Effector memory CD4-positive, alpha-beta T cell (primary cell): Measurements from ENCODE around the gene TUBGCP4.
A peak's percentile ranks its signal among the peaks of the same experiment; 100 is the strongest.

Experiments used
- DNase-seq, 3 donors: peaks; one replicate each; pipeline ENCODE4 v3.0.0-alpha.2; 2020
- H3K27ac ChIP-seq: 2 replicates; pipeline ENCODE4 v1.7.0; 2013; ENCODE audit warnings: mild to moderate bottlenecking, low read length, moderate library complexity; ENCODE audit not compliant: insufficient read depth, poor library complexity, severe bottlenecking
- H3K27me3 ChIP-seq: replicated peaks from 2 replicates; pipeline ENCODE4 v1.7.0; 2013; ENCODE audit warnings: mild to moderate bottlenecking, low read length; ENCODE audit not compliant: insufficient read depth, control insufficient read depth, poor library complexity, severe bottlenecking
- H3K36me3 ChIP-seq: 2 replicates; pipeline ENCODE4 v1.7.0; 2013; ENCODE audit warnings: mild to moderate bottlenecking, low read length, moderate library complexity; ENCODE audit not compliant: control insufficient read depth, insufficient read depth
- H3K4me1 ChIP-seq: 2 replicates; pipeline ENCODE4 v1.7.0; 2013; ENCODE audit warnings: low read length, mild to moderate bottlenecking; ENCODE audit not compliant: control insufficient read depth, insufficient read depth, poor library complexity, severe bottlenecking
- H3K4me3 ChIP-seq: 2 replicates; pipeline ENCODE4 v1.7.0; 2013; ENCODE audit warnings: low read length, low read depth, mild to moderate bottlenecking; ENCODE audit not compliant: insufficient read depth, poor library complexity, severe bottlenecking
- H3K9me3 ChIP-seq: 2 replicates; pipeline ENCODE4 v1.7.0; 2013; ENCODE audit warnings: mild to moderate bottlenecking, low read length, moderate library complexity; ENCODE audit not compliant: control insufficient read depth
- total RNA-seq, 3 donors: gene quantifications; one replicate each; lab custom pipeline; 2026; lab: John Stamatoyannopoulos, UW

Gene TUBGCP4, protein sequence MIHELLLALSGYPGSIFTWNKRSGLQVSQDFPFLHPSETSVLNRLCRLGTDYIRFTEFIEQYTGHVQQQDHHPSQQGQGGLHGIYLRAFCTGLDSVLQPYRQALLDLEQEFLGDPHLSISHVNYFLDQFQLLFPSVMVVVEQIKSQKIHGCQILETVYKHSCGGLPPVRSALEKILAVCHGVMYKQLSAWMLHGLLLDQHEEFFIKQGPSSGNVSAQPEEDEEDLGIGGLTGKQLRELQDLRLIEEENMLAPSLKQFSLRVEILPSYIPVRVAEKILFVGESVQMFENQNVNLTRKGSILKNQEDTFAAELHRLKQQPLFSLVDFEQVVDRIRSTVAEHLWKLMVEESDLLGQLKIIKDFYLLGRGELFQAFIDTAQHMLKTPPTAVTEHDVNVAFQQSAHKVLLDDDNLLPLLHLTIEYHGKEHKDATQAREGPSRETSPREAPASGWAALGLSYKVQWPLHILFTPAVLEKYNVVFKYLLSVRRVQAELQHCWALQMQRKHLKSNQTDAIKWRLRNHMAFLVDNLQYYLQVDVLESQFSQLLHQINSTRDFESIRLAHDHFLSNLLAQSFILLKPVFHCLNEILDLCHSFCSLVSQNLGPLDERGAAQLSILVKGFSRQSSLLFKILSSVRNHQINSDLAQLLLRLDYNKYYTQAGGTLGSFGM
- 8.3 to 18.2 (median 15.7) reads per million in 3 donors for total RNA-seq

DNA sequence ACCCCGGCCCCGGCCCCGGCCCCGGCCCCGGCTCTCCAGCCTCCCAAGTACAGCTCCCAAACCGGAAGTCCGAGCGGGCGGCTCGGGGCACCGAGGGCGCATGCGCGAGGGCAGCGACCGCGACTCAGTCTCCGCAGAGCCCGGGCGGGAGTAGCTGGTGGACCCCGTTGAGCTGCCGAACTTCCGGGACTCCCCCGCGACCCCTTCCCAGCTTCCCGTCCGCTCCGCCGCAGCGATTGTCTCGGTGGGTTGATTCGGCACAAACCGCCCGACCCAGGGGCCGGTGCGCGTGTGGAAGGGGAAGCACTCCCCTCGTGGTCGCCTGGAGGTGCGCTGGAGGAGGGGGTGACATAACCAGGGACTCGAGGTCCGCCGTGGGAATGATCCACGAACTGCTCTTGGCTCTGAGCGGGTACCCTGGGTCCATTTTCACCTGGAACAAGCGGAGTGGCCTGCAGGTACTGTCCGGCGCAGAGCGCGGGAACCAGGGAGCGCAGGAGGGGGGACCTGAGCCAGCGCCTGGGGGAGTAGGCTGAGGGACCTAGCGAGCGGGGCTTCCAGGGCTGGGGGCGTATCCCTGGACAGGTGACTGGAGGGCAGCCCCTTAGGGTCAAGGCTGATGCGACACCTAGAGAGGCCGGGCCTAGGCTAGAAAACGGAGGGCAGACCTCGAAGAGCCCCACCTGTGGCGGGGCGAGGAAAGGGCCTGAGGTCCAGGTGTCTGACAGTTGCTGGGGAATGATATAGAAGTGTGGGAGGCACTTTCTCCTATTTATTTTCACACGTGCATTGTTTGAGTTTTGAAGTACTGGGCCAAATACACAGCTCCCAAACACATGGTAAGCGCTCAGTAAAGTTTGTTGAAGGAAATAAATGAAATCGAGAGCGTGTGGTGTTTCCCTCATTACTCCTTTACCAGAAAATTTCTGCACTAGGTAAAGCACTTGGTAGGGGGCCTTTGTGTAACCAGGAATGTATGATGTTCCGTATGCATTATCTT is at the start of gene TUBGCP4, which contains the start of gene ZSCAN29:
Gene TUBGCP4 (plus strand): TSS at position 127 of the 1,000 bp plus-strand sequence. CDS start 254 bp downstream, at position 381.
Gene ZSCAN29 (minus strand): TSS at position 69 of the 1,000 bp plus-strand sequence. CDS start 1,130 bp downstream, outside the sequence.
- DNase-seq = peak; percentile 49 to 70 (median 52)
- Histone ChIP-seq H3K27me3 (no peaks in the 10 kb centered on the region), H3K9me3 (no peaks in the 10 kb centered on the region), H3K4me3 (peak within 1 kb of the TSS; percentile 81), H3K36me3 (peaks cover 6% of the 10 kb centered on the region), H3K27ac (peak within 1 kb of the TSS; percentile 59), H3K4me1 (peaks cover 7% of the 10 kb centered on the region)

DNA sequence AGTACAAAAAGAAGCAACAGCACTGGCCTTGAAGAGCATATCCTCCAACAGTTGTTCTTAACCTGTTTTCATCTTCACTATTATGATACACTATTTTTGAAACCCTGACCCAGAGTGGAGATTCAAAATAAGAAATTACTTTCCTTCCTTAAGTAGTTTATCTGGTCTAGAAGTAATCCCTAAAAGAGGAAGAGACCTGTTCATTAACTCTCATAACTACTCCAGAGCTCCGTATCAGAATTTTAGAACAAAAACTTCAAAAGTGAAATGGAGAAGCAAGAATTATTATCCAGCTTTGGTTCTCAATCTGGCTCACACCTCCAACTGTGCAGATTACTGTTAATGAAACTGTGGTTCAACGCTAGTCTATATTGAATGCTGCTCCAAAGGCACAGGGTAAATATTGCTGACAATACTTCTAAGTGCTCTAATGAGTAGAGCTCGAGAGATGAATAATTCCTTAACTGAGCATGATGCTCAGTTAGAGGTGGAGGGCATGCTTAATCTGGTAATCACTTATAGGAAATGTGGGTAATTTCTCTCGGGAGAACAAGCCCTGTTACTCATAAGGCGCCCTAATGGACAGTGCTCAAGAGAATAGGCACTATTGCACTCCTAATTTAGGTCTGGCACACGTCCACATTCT is 45.7 kb upstream of the TUBGCP4 start:
- no peaks in the 10 kb centered on the region for H3K36me3 ChIP-seq
- DNase-seq = no peak
- H3K27me3 ChIP-seq = no peaks in the 10 kb centered on the region
- no peaks in the 10 kb centered on the region for H3K9me3 ChIP-seq
- peaks cover 6% of the 10 kb centered on the region for H3K4me1 ChIP-seq
- no peak overlapping the region for H3K27ac ChIP-seq
- H3K4me3 ChIP-seq = no peak overlapping the region

DNA sequence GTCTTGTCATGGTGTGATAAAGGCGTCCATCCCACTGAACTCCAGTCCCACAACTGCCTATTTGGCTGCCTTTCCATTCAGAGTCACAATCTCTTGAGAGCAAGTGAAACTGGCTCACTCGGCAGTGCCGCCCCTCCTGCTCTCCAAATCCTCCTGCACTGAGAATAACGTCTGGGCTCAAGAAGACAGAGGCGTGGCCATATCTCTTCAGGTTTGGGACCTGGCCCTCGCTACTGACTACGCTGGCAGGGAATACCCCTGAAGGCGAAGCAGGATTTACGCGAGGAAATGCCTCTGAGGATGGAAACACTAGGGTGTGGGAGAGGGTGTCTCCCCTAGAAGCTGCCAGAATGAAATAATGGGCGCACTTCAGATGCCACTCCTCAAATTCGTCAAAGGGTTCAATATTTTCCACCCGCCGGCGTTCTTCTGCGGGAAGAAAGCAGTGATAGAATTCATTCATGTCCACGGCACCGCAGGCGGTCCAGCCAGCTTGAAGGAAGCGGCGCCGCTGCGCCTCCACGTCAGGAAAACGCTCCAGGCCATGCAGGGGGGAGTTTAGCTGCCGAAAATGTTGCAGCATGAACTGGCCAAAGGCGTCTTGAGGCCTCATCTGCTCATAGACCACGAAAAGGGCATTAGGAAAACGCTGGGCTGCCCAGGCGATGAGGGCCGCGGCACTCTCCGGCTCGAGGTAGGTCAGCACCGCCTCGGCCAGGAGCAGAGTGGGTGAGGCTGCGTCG is 41.5 kb upstream of the TUBGCP4 start:
- Histone ChIP-seq H3K27me3 (no peaks in the 10 kb centered on the region), H3K27ac (peak overlapping the region; percentile 95), H3K36me3 (no peaks in the 10 kb centered on the region), H3K4me3 (peak overlapping the region; percentile 76), H3K9me3 (no peaks in the 10 kb centered on the region), H3K4me1 (peaks cover 13% of the 10 kb centered on the region)
- DNase-seq = peak in 1 of 3 donors; percentile 2

DNA sequence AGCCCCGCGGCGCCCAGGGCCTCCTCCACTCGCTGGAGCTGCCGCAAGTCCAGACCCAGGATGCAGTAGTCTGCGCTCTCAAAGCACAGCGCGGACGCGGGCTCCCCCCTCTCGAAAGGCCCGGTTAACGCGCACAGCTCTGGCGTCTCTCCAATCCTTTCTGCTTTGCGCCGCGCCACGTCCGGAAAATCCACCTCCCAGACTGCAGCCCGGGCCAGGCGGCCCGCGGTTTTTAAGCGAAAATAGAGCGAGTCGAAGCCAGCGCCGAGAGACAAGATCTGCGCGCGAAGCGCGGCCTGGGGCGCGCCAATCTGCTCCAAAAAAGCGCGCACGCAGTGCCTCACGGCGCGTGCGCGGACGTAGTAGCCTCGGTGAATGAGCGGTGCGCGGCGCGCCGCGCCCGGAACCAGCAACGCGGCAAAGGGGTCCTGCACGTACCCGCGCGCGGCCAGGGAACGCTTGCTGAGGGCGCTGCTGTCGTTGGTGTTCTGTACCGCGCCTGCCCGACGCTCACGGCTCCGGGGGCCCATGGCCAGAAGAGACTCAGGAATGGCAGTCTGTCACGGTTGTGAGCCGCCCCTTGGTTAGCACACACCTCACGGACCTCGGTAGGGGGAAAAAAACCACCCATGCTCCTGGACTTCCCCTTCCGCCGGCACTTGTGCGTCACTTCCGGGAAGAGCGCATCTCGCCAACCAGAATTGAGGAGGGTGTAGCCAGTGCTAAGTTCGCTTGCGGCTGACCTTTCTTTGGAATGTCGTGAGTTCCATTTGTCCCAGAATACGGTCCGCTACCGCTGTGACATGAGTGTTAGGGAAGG is 40.7 kb upstream of the TUBGCP4 start, which contains the start of gene LCMT2:
Gene LCMT2 (minus strand): TSS at position 614 of the 820 bp plus-strand sequence. CDS start 84 bp downstream, at position 530.
- Histone ChIP-seq H3K4me3 (peak within 1 kb of the TSS; percentile 76), H3K9me3 (no peaks in the 10 kb centered on the region), H3K27me3 (no peaks in the 10 kb centered on the region), H3K36me3 (no peaks in the 10 kb centered on the region), H3K27ac (peak within 1 kb of the TSS; percentile 95), H3K4me1 (peaks cover 13% of the 10 kb centered on the region)
- peak; percentile 81 to 87 (median 82) for DNase-seq

DNA sequence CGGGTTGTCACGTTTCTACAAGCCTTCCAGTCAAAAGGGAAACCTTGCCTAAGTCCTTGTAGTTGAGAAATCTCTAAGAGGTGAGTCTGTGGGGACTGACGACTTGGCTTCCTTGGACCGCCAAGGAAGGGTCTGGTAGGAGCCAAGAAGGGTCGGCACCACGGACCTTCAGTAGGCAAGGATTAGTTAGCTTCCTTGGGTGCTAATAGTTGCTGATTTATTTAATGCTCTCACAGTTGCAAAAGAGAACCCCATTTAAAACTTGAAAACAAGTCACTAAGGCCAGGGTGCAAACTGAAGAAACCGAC is 40.2 kb upstream of the TUBGCP4 start:
- no peak for DNase-seq
- H3K27me3 ChIP-seq = no peaks in the 10 kb centered on the region
- peak overlapping the region; percentile 95 for H3K27ac ChIP-seq
- no peaks in the 10 kb centered on the region for H3K9me3 ChIP-seq
- H3K36me3 ChIP-seq = no peaks in the 10 kb centered on the region
- H3K4me1 ChIP-seq = peaks cover 13% of the 10 kb centered on the region
- H3K4me3 ChIP-seq = peak overlapping the region; percentile 76

DNA sequence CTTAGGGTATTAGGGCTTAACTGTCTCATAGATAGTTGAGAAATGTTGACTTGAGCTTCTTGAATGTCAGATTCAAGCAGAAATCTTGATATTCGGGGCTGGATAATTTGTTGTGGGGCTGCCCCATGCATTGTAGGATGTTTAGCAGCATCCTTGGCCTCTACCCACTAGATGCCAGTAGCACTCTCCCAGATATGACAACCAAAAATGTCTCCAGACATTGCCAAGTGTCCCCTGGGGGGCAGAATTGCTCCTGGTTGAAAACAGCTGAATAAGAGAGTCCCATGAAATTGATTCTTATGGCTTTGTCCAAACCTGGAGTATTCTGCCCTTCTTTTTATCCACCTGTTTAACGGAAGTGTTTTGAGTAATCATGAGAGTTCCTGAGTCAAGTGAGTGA is 24.6 kb upstream of the TUBGCP4 start:
- peaks cover 5% of the 10 kb centered on the region for H3K36me3 ChIP-seq
- no peak for DNase-seq
- H3K9me3 ChIP-seq = no peaks in the 10 kb centered on the region
- H3K27me3 ChIP-seq = no peaks in the 10 kb centered on the region
- H3K4me1 ChIP-seq = no peaks in the 10 kb centered on the region
- no peak overlapping the region for H3K27ac ChIP-seq
- H3K4me3 ChIP-seq = no peak overlapping the region

DNA sequence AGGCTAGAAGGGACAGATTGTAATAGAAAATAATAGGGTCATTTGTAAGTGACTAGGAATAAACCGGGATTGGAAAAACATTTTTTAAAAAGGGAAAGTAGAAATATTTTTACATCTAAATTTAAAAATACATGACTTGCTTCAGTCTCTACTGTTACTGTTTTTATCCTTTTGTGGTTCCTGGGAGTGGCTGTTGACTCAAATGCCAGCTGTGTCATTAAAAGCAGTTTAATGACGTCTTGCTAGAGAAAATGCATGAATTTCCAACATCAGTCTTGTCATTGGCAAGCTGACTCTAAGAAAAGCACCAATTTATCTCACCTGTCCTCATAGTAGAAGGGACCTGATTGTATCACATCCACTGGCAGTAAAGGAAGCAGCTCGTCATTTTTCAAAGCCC is 23.8 kb upstream of the TUBGCP4 start:
- no peaks in the 10 kb centered on the region for H3K4me1 ChIP-seq
- H3K4me3 ChIP-seq = no peak overlapping the region
- H3K36me3 ChIP-seq = peaks cover 5% of the 10 kb centered on the region
- no peak for DNase-seq
- no peak overlapping the region for H3K27ac ChIP-seq
- no peaks in the 10 kb centered on the region for H3K9me3 ChIP-seq
- no peaks in the 10 kb centered on the region for H3K27me3 ChIP-seq

DNA sequence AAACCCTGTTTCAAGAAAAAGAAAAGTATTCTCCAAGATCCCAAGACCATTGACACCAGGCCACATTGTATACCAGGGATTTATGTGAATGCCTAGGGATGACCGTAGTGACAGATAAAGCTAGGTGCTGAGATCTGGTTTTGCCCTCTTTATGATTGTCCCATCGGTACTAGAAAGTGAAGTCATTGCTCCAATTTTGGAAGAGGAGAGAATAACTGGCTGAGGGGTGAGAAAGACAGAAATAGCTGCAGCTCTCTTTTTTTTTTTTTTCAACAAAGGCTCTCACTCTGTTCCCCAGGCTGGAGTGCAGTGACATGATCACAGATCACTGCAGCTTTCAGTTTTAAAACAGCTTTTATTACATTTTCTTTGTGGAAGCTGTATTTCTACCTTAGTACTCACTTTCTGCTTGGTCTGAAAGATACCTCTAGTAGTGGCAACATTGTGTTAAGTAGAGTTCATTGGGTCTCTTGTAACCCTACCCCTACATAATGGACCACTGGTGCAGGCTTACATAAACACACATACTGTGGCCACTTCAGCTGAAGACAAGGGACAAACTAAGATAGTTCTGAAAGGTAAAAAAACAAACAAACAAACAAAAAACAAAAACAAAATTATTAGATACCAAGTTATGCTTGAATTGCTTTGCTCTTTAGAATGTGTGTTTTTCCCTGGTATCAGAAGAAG is 18.1 kb upstream of the TUBGCP4 start:
- no peaks in the 10 kb centered on the region for H3K9me3 ChIP-seq
- H3K27me3 ChIP-seq = no peaks in the 10 kb centered on the region
- DNase-seq = no peak
- no peak overlapping the region for H3K27ac ChIP-seq
- peaks cover 6% of the 10 kb centered on the region for H3K36me3 ChIP-seq
- no peak overlapping the region for H3K4me3 ChIP-seq
- no peaks in the 10 kb centered on the region for H3K4me1 ChIP-seq
